ENCODE measurements around the gene A1CF.
"Not testable (repeated sequence)": the region's sequence is repeated elsewhere in the genome, so short reads cannot be mapped to it uniquely, and the experiment has no call there.

The A1CF gene, protein sequence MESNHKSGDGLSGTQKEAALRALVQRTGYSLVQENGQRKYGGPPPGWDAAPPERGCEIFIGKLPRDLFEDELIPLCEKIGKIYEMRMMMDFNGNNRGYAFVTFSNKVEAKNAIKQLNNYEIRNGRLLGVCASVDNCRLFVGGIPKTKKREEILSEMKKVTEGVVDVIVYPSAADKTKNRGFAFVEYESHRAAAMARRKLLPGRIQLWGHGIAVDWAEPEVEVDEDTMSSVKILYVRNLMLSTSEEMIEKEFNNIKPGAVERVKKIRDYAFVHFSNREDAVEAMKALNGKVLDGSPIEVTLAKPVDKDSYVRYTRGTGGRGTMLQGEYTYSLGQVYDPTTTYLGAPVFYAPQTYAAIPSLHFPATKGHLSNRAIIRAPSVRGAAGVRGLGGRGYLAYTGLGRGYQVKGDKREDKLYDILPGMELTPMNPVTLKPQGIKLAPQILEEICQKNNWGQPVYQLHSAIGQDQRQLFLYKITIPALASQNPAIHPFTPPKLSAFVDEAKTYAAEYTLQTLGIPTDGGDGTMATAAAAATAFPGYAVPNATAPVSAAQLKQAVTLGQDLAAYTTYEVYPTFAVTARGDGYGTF

DNA sequence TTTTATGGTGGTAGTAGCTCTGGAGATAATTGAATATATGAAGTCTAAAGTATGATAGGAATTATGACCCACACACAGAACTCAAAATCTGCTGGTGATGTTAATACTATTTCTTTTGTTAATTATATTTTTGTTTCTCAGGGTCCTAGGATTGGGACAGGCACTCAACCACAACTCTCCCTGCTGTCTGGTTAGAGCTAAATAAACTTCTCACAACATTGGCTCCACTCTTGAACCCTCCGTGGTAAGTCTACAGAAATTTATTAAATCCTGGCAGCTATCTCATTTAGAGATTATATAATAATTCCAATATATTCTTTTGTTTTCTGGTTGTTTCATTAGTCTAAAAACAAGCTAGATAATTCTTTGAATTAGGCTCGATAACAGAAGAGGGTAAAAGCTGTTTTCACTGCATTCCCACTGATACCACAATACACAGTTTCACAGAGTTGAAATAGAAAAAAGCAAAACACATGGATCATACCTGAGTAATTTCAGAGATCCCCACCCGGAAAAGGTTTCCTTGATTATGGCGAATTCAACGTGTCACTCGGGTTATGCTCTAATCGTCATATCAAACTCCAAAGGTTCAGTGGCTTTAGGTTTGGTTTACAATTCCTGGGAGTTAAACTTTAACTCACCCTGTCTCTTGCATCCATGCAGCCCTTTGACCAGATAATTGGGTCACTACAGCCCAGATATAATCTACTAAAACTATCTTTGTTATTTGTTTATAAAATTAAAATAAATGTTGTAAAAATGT is at the start of gene A1CF:
A1CF (minus strand) TSS at position 531 of the 763 bp plus-strand sequence. CDS start 25,687 bp downstream, outside the sequence.
- no peak for DNase-seq

- DNase-seq, result no peak
Measured at GRCh38 chr10:50931948-50932431, 46.6 kb upstream of the A1CF start.

DNA sequence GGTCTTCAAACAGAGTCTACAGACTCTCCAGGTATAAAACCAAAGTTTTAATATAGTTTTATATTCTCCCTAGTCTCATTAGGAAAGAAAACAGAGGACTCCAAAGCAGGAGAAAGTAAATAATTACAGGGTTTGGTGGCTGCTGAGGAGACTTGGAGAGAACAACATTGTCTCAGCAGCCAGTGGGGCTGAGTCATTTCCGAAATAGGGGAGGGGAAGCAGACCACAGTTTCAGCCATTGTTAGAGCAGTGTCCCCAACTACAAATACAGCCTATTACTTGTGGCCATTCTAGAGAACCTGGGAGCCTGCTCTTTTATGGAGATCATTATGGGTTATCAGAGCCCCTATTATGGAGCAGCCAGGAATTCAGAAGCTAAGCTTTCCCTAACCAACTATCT is 44.2 kb upstream of the A1CF start:
- no peak for DNase-seq

DNA sequence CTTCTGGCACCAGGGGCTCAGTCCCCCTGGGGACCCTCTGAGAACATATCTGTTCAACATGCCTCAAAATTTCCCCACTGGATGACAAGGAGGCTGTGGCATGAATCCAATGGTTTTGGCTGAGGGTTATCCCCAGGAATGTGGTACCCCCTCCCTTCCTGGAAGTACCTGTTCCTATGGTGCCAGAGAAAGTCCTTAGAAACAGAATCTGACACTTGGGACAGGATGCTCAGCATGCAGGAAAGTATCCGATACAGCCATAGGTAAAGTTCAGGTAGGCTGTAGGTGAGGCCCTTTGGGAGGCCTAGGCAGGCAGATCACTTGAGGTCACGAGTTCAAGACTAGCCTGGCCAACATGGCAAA is 42.7 kb upstream of the A1CF start:
- no peak for DNase-seq

GRCh38 chr10:50927522-50928189 is 42.2 kb upstream of the A1CF start:
- no peak for DNase-seq

DNA sequence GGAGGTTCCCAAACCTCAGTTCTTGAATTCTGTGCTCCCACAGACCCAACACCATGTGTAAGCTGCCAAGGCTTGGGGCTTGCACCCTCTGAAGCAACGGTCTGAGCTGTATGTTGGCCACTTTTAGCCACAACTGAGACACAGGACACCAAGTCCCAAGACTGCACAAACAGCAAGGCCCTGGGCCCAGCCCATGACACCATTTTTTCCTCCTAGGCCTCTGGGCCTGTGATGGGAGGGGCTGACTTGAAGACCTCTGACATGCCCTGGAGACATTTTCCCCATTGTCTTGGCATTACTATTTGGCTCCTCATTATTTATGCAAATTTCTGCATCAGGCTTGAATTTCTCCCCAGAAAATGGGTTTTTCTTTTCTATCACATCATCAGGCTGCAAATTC is 38.0 kb upstream of the A1CF start:
- DNase-seq, result not testable (repeated sequence)

DNA sequence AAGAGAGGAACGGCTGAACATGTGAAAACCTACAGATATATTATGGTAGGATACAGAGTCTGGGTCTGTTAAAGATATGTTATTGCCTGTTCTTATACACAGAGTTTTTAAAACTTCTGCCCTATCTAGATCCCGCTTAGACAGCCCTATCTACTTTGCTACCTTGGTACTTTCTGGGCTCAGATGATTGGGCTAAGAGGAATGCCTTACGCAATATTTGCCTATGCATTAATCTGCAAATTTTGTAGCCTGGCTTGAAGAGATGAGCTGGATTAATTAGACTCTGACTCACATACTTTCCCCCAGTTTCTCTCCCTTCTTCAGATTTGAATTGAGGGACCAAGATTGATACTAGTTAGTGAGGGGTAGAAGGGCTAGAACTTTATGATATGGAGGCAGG is 33.6 kb upstream of the A1CF start:
- no peak for DNase-seq

GRCh38 chr10:50918529-50918928 is 33.1 kb upstream of the A1CF start:
- DNase-seq, result no peak

GRCh38 chr10:50917486-50917885 is 32.1 kb upstream of the A1CF start:
- DNase-seq, result no peak

GRCh38 chr10:50909334-50910014 is 24.0 kb upstream of the A1CF start:
- no peak for DNase-seq

GRCh38 chr10:50908366-50908765 is 22.9 kb upstream of the A1CF start:
- no peak for DNase-seq

DNA sequence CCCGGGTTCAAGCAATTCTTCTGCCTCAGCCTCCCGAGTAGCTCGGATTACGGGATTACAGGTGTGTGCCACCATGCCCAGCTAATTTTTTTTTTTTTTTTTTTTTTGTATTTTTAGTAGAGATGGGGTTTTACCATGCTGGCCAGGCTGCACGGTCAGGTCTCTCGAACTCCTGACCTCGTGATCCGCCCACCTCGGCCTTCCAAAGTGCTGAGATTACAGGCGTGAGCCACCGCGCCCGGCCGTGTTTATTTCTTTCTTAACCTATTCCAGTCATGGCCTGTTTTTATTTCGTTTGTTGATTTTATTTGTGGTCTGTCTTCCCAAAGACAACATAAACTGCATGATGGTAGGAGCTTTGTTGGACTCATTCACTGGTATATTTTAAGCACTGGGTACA is 20.4 kb upstream of the A1CF start:
- not testable (repeated sequence) for DNase-seq

DNA sequence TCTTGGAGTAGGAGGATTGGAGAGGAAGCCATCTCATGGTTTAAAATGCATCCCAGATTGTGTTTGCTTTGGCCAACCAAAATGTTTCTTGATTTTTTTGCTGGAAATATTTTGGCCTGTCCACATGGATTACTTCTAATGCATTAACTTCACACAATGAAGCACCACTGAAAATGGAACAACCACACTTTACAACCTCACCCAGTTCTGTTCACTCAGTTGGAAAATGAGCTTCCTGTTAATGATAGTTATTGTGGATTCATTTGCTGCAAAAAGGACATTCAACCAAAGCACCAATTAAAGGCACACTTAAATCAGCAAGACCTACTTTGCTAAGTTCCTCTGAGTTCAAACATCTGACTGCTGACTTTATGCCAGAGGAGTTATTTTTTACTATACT is 11.3 kb upstream of the A1CF start:
- DNase-seq, result no peak

- DNase-seq, result no peak
Measured at GRCh38 chr10:50894312-50894711, 8.9 kb upstream of the A1CF start.

DNA sequence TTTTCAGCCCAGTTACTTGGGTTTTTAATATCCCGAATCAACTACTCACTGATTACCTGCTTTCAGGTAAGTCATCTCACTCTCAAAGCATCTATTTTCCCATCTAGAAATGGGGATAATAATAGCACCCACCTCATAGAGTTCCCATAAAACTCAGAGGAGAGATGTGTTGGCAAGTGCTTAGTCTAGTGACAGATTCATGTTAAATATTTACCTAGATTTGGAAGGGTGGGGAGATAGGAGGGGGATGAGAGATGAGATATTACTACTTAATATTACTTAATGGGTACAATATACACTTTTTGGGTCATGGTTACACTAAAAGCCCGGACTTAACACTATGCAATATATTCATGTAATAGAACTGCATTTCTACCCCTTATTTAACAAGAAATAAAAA is 7.0 kb upstream of the A1CF start:
- no peak for DNase-seq

DNA sequence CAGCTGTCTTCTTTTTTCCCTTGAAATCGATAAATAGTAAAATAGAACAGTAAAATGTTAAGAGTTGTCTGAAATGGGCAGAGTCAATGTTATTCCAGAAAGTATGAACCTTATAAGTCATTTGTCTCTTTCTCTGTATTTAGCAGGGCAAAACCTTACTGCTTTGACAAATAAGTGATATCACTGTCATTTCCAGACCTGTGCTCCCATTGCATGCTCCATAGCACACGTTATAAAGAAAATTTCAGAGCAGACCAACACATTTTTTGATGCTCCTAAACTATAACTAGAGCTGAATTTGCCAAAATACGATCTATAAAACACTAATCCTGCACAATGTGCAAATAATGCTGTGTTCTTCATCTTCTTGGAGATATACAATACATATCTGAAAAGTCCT is 1.1 kb downstream of the A1CF start:
- DNase-seq, result no peak

- no peak for DNase-seq
Measured at GRCh38 chr10:50883629-50884028, 1.8 kb downstream of the A1CF start.

DNA sequence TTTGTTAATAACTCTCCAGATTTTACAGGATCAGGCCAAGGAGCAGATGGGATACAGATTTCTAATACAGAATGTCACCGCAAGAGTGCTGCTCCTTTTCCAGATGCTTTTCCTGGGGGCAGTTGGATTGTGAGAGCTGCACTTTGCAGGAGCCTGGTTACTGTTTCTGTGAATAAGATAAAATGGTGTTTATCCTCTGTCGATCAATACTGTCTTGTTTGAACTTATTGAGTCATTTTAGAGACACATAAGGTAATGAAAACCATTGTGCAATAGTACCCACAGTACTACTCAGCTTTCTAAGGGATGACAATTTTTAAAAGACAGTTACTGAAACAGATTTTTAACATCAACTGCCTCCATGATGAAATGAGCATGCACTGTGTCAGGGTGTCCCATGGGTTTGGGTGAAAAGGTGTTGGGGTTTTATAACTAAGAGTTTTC is 2.9 kb downstream of the A1CF start:
- DNase-seq, result no peak

GRCh38 chr10:50881046-50881445 is 4.4 kb downstream of the A1CF start:
- DNase-seq, result not testable (repeated sequence)

GRCh38 chr10:50876429-50876828 is 9.0 kb downstream of the A1CF start:
- DNase-seq, result no peak

- DNase-seq, result no peak
Measured at GRCh38 chr10:50874723-50875122, 10.7 kb downstream of the A1CF start.

DNA sequence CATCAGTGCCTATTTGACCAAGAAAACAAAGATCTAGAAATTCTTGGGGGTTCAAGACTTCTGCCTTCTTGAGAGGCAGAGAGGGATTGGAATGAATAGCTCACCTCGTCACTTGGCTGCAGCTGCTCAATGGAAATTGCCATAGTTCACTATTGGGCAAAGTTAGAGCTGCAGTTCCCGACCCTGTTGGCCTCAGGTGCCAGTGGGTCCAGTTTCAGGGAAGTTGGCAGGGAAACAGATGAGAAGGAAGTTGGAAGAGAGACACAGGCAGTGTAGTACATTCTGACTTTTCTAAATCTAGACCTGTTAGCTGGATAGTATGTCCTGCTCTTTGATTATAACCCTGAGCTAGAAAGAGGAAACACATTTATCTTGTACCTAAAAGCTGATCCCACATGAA is 19.1 kb downstream of the A1CF start:
- DNase-seq, result no peak

DNA sequence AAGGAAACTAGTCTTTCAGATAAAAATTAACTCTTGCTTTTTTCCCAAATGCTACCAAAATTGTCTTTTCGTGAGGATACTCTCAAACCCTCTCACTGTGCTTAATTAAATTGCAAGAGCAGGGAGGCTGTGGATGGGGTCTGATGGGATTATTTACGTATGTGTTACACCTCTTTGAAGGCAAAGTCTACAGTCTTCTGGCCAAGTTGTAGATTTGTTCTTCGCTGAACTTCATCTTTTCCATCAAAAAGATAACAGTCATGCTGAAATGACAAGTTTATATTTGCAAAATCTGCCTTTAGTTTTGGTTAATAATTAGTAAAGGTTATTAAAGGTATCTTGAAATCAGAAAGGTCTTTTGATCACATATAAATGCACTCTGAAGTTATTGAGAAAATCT is 22.7 kb downstream of the A1CF start:
- no peak for DNase-seq
